Panc1 (cell line): ENCODE measurements around the gene BRICD5. TPM values are rescaled to one million over a fixed set of nuclear protein-coding genes. Genes with fewer than 3 reads are reported as not detected.
A peak's percentile ranks its signal among the peaks of the same experiment; 100 is the strongest.

Experiments used
- ATAC-seq: fragments of 200-7000 bp; cut with Tn5 transposase; 2 replicates; pipeline ENCODE4 v1.9.1; 2020; ENCODE audit warnings: mild to moderate bottlenecking, moderate library complexity
- BruUV-seq: library from RNA; stranded (reverse); fragments of 400-500 nt; replicated peaks from 2 replicates; lab custom pipeline; 2021; lab: Mats Ljungman, UMichigan
- CTCF ChIA-PET: fragments of 300-600 bp; sonication (Branson Sonifier 250); formaldehyde crosslinking; loops from one replicate; lab custom pipeline; 2022; ENCODE audit warnings: antibody characterized with exemption; lab: Charles Lee
- POLR2A ChIA-PET: fragments of 300-600 bp; sonication (Branson Sonifier 250); formaldehyde crosslinking; loops from one replicate; lab custom pipeline; 2022; ENCODE audit warnings: antibody characterized with exemption; lab: Charles Lee
- DNase-seq: peaks from one replicate; pipeline ENCODE4 v3.0.0-alpha.2; 2010; ENCODE audit warnings: low read depth, low spot score
- H3K27ac ChIP-seq: 2 replicates; pipeline ENCODE4 v1.5.1; 2011; ENCODE audit warnings: mild to moderate bottlenecking, low read length, inconsistent platforms
- H3K27me3 ChIP-seq: fragments of 200-500 bp; sonication (Bioruptor generic); 2 replicates; pipeline ENCODE4 v1.6.0; 2014; ENCODE audit warnings: low read length, inconsistent platforms; ENCODE audit not compliant: control insufficient read depth, insufficient read depth
- H3K36me3 ChIP-seq: fragments of 200-500 bp; sonication (Bioruptor generic); 2 replicates; pipeline ENCODE4 v1.5.1; 2014; ENCODE audit warnings: inconsistent platforms, mild to moderate bottlenecking, low read length, moderate library complexity; ENCODE audit not compliant: control insufficient read depth, insufficient read depth
- H3K4me1 ChIP-seq: 2 replicates; pipeline ENCODE4 v1.5.1; 2011; ENCODE audit warnings: inconsistent platforms, mild to moderate bottlenecking, low read length, moderate library complexity; ENCODE audit not compliant: control insufficient read depth, insufficient read depth
- H3K4me3 ChIP-seq, 2 experiments: 2 replicates each; pipeline ENCODE4 v1.5.1; 2011 to 2012; ENCODE audit warnings: low read depth in 2 of 2, low read length in 2 of 2, mild to moderate bottlenecking in 2 of 2, inconsistent platforms in 1 of 2, moderate library complexity in 1 of 2
- H3K9me3 ChIP-seq: fragments of 200-500 bp; sonication (Bioruptor generic); 2 replicates; pipeline ENCODE4 v1.5.1; 2014; ENCODE audit warnings: low read depth, mild to moderate bottlenecking, inconsistent platforms, low read length, moderate library complexity; ENCODE audit not compliant: control insufficient read depth, insufficient read depth
- POLR2AphosphoS5 ChIP-seq: IDR thresholded peaks from 2 replicates; pipeline ENCODE4 v1.6.1; 2012; ENCODE audit warnings: mild to moderate bottlenecking, low read depth, low read length, moderate library complexity
- SIN3A ChIP-seq: IDR thresholded peaks from 2 replicates; pipeline ENCODE4 v1.6.1; 2012; ENCODE audit warnings: low read depth, mild to moderate bottlenecking, low read length, moderate library complexity, borderline replicate concordance; ENCODE audit not compliant: insufficient read depth
- TCF7L2 ChIP-seq: IDR thresholded peaks from 2 replicates; pipeline ENCODE4 v1.6.1; 2011; ENCODE audit warnings: mild to moderate bottlenecking, low read depth, low read length, inconsistent platforms
- in situ Hi-C: cut with HindIII; loops from 2 replicates; pipeline ENCODE4 v1.10.0; 2016; ENCODE audit warnings: low sequenced_read_pairs, low pct_unique_long_range_greater_than_20kb
- intact Hi-C: fragments of 100-400 bp; cut with micrococcal nuclease; formaldehyde crosslinking; loops from one replicate; pipeline ENCODE4 v1.10.0; 2022; ENCODE audit not compliant: unreplicated experiment
- total RNA-seq: library from RNA; stranded (reverse); gene quantifications from one replicate; pipeline ENCODE4 v1.2.1, GENCODE V29; 2021; ENCODE audit not compliant: unreplicated experiment
- TF ChIP-seq, protein P1 (sequence below): fragments of 450-650 bp; IDR thresholded peaks from 2 replicates; pipeline ENCODE4 v1.5.1; 2017; ENCODE audit warnings: mild to moderate bottlenecking
- TF ChIP-seq, protein P2 (sequence below), 2 experiments: IDR thresholded peaks; 2 replicates each; pipeline ENCODE4 v1.6.1; 2011 to 2012; ENCODE audit warnings: low read depth in 2 of 2, control low read depth in 1 of 2, low read length in 1 of 2, mild to moderate bottlenecking in 1 of 2, moderate library complexity in 1 of 2; ENCODE audit not compliant: insufficient read depth in 1 of 2

The BRICD5 gene
- total RNA-seq, 1 experiment from 2014 or later = 8.7 TPM

DNA sequence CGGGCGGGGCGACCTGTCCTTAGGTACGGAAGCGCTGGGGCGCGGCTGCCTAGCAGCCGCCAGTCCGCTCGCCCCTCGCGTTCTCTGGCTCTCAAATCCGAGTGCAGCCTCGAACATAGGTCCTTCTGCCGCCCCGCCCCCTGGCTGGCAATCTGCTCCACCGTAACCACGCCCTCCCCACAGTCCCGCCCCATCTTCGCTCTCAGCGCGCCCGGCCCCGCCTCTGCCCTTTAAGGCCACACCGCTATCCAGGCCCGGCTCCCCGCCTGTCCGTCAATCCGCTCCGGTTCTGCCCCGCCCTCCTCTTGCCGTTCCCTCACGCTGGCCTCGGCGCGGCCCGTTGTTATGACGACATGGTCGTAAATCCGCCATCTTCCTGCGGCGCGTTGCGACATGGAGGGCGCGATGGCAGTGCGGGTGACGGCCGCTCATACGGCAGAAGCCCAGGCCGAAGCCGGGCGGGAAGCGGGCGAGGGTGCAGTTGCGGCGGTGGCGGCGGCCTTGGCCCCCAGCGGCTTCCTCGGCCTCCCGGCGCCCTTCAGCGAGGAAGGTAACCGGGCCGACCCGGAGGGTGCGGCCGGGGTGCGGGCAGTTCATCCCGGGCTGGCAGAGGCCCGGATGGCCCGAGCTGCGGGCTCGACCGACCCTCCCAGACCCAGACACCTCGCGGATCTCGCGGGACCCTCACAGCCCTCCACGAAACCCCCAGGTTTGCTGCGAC lies 12.7 kb upstream of the BRICD5 start, which contains the start of gene E4F1:
TSS of gene E4F1 (plus strand) at position 371 of the 721 bp plus-strand sequence. CDS start at position 394, 23 bp downstream.
- H3K27ac ChIP-seq = peak within 1 kb of the TSS; percentile 76
- ATAC-seq = peak; percentile 97
- ChIA-PET POLR2A (no interaction called here), CTCF (no interaction called here)
- peak; percentile 95 for DNase-seq
- peaks cover 3% of the 10 kb centered on the region; the same call in 1 of the 2 replicates for H3K36me3 ChIP-seq
- H3K27me3 ChIP-seq = no peaks in the 10 kb centered on the region
- H3K9me3 ChIP-seq = no peaks in the 10 kb centered on the region
- TF ChIP-seq, protein P1, sequence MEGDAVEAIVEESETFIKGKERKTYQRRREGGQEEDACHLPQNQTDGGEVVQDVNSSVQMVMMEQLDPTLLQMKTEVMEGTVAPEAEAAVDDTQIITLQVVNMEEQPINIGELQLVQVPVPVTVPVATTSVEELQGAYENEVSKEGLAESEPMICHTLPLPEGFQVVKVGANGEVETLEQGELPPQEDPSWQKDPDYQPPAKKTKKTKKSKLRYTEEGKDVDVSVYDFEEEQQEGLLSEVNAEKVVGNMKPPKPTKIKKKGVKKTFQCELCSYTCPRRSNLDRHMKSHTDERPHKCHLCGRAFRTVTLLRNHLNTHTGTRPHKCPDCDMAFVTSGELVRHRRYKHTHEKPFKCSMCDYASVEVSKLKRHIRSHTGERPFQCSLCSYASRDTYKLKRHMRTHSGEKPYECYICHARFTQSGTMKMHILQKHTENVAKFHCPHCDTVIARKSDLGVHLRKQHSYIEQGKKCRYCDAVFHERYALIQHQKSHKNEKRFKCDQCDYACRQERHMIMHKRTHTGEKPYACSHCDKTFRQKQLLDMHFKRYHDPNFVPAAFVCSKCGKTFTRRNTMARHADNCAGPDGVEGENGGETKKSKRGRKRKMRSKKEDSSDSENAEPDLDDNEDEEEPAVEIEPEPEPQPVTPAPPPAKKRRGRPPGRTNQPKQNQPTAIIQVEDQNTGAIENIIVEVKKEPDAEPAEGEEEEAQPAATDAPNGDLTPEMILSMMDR = no peak
- 0 out of 2 replicates have a peak, but pooled peaks have one; percentile 15 for TF ChIP-seq TCF7L2
- TF ChIP-seq, protein P2, sequence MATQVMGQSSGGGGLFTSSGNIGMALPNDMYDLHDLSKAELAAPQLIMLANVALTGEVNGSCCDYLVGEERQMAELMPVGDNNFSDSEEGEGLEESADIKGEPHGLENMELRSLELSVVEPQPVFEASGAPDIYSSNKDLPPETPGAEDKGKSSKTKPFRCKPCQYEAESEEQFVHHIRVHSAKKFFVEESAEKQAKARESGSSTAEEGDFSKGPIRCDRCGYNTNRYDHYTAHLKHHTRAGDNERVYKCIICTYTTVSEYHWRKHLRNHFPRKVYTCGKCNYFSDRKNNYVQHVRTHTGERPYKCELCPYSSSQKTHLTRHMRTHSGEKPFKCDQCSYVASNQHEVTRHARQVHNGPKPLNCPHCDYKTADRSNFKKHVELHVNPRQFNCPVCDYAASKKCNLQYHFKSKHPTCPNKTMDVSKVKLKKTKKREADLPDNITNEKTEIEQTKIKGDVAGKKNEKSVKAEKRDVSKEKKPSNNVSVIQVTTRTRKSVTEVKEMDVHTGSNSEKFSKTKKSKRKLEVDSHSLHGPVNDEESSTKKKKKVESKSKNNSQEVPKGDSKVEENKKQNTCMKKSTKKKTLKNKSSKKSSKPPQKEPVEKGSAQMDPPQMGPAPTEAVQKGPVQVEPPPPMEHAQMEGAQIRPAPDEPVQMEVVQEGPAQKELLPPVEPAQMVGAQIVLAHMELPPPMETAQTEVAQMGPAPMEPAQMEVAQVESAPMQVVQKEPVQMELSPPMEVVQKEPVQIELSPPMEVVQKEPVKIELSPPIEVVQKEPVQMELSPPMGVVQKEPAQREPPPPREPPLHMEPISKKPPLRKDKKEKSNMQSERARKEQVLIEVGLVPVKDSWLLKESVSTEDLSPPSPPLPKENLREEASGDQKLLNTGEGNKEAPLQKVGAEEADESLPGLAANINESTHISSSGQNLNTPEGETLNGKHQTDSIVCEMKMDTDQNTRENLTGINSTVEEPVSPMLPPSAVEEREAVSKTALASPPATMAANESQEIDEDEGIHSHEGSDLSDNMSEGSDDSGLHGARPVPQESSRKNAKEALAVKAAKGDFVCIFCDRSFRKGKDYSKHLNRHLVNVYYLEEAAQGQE (IDR thresholded peaks at IDR 0.05; ENCODE audit: insufficient read depth in 1 of 2, low read depth in 2 of 2, low read length in 1 of 2) = no peak
- peak; percentile 72 for TF ChIP-seq POLR2AphosphoS5
- 0 out of 2 replicates have a peak, but pooled peaks have one; percentile 55 for TF ChIP-seq SIN3A
- peaks cover 16% of the 10 kb centered on the region for H3K4me1 ChIP-seq
- in situ Hi-C loops (no loop called here), intact Hi-C loops (no loop called here)
- H3K4me3 ChIP-seq = peak within 1 kb of the TSS; percentile 95 to 96
- BruUV-seq = no TSS peak

DNA sequence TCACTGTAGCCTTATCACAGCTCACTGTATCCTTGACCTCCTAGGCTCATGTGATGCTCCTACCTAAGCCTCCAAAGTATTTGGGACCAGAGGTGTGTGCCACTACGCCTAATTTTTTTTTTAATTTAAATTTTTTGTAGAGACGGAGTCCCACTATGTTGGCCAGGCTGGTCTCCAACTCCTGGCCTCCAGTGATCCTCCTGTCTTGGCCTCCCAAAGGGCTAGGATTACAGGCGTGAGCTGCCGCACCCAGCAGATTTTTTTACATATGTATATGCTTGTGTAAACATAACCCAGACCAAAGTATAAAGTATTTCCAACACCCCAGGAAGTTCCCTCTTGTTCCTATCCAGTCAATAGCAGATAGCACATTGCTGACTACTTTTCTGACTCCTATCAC lies 5.7 kb upstream of the BRICD5 start:
- in situ Hi-C loops = no loop called here

More for the DNA sequence above, 5.7 kb upstream of the BRICD5 start:
- ChIA-PET CTCF (no interaction called here), POLR2A (interaction anchor here (0.6 kb wide), 1 partner anchor 43 kb away, joined by 4 read pairs; no protein-coding TSS in a partner anchor)
- TF ChIP-seq, protein P2 (IDR thresholded peaks at IDR 0.05; ENCODE audit: insufficient read depth in 1 of 2, low read depth in 2 of 2, low read length in 1 of 2) = no peak
- TF ChIP-seq, protein P1 = no peak
- TF ChIP-seq TCF7L2 = no peak
- no peak for TF ChIP-seq POLR2AphosphoS5
- no peak for TF ChIP-seq SIN3A
- intact Hi-C loops = no loop called here
- no peak for DNase-seq
- Histone ChIP-seq H3K4me3 (peak overlapping the region; percentile 6 to 94; a peak in 3 of 4 replicates), H3K36me3 (peaks cover 3% of the 10 kb centered on the region; the same call in 1 of the 2 replicates), H3K9me3 (no peaks in the 10 kb centered on the region), H3K4me1 (peaks cover 17% of the 10 kb centered on the region), H3K27ac (peak overlapping the region; percentile 99), H3K27me3 (no peaks in the 10 kb centered on the region)
- ATAC-seq = no peak
- no TSS peak for BruUV-seq
